Endothelial cell (in vitro differentiated cells): Measurements from ENCODE around the gene CELA3A. TPM values are rescaled to one million over a fixed set of nuclear protein-coding genes. Genes with fewer than 3 reads are reported as not detected.

ENCODE experiments used
- DNase-seq: peaks from one replicate; pipeline ENCODE4 v3.0.0; 2021; ENCODE audit warnings: low spot score
- H3K27ac Mint-ChIP-seq: one replicate; pipeline ENCODE4 v1.8.0; 2021; ENCODE audit warnings: mixed read lengths, inconsistent platforms; ENCODE audit not compliant: unreplicated experiment
- H3K27me3 Mint-ChIP-seq: one replicate; pipeline ENCODE4 v1.8.0; 2021; ENCODE audit warnings: mild to moderate bottlenecking, moderate library complexity, mixed read lengths, inconsistent platforms; ENCODE audit not compliant: unreplicated experiment
- H3K36me3 Mint-ChIP-seq: one replicate; pipeline ENCODE4 v1.8.0; 2021; ENCODE audit warnings: mild to moderate bottlenecking, low read depth, mixed read lengths, inconsistent platforms; ENCODE audit not compliant: unreplicated experiment
- H3K4me1 Mint-ChIP-seq: one replicate; pipeline ENCODE4 v1.8.0; 2021; ENCODE audit warnings: mild to moderate bottlenecking, mixed read lengths, inconsistent platforms; ENCODE audit not compliant: unreplicated experiment
- H3K4me3 Mint-ChIP-seq: one replicate; pipeline ENCODE4 v1.8.0; 2021; ENCODE audit warnings: mild to moderate bottlenecking, mixed read lengths, inconsistent platforms; ENCODE audit not compliant: unreplicated experiment
- H3K9me3 Mint-ChIP-seq: one replicate; pipeline ENCODE4 v1.8.0; 2021; ENCODE audit warnings: mixed read lengths, inconsistent platforms; ENCODE audit not compliant: unreplicated experiment
- total RNA-seq: library from RNA; stranded (reverse); fragmentation: NEBNext Ultra II Directional; extraction: Animal tissue kit (Norgen Biotek cat#: 25700); gene quantifications from one replicate; pipeline ENCODE4 v1.2.1, GENCODE V29; 2021; ENCODE audit not compliant: unreplicated experiment
- TF ChIP-seq, protein P1 (sequence below): fragments of 200-600 bp; sonication (generic); IDR thresholded peaks from one replicate; pipeline ENCODE4 v1.5.0; 2021; ENCODE audit warnings: antibody characterized with exemption; ENCODE audit not compliant: unreplicated experiment

Gene CELA3A
- total RNA-seq, 1 donor from 2014 or later = not detected

DNA sequence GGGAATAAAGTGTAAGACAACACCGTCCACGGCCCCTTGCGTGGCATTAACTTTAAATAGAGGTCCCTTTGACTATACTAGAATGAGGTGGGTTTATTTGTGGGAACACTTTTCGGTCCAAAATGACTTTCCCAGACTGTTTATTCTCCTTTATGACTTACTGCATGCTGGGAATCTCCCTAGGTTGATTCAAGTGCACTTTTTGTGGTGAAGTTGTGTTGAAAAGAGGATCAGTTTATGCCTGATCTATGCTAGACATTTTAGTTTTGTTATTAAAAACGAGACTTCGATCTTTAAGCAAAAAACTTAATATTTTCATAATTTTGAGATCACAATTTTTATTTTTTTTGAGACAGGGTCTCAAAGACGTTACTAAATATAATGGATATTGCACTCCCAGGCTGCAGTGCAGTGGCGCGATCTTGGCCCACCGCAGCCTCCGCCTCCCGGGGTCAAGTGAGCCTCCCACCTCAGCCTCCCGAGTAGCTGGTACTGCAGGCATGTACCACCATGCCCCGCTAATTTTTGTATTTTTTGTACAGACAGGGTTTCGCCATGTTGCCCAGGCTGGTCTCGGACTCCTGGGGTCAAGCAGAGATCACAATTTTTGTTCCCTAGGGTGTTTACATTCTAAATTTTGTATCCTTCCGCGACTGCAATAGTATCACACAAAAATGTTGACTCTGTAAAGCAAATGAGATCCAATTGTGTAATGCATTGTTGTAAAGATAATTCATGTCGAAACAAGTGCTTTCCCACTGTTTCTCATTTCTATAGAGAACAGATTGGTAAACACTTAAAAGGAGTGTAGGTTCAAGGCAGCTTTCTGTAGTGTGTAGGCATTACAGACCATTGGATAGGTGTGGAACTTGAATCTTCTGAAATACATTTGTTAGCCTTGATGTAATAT lies 52.7 kb downstream of the CELA3A start:
- TF ChIP-seq, protein P1, sequence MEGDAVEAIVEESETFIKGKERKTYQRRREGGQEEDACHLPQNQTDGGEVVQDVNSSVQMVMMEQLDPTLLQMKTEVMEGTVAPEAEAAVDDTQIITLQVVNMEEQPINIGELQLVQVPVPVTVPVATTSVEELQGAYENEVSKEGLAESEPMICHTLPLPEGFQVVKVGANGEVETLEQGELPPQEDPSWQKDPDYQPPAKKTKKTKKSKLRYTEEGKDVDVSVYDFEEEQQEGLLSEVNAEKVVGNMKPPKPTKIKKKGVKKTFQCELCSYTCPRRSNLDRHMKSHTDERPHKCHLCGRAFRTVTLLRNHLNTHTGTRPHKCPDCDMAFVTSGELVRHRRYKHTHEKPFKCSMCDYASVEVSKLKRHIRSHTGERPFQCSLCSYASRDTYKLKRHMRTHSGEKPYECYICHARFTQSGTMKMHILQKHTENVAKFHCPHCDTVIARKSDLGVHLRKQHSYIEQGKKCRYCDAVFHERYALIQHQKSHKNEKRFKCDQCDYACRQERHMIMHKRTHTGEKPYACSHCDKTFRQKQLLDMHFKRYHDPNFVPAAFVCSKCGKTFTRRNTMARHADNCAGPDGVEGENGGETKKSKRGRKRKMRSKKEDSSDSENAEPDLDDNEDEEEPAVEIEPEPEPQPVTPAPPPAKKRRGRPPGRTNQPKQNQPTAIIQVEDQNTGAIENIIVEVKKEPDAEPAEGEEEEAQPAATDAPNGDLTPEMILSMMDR = no peak
- Mint-ChIP-seq H3K27ac (peak overlapping the region; percentile 100), H3K4me1 (peaks cover 45% of the 10 kb centered on the region), H3K36me3 (peaks cover 7% of the 10 kb centered on the region), H3K9me3 (no peaks in the 10 kb centered on the region), H3K4me3 (peak overlapping the region; percentile 99), H3K27me3 (peaks cover 18% of the 10 kb centered on the region)
- no peak for DNase-seq

DNA sequence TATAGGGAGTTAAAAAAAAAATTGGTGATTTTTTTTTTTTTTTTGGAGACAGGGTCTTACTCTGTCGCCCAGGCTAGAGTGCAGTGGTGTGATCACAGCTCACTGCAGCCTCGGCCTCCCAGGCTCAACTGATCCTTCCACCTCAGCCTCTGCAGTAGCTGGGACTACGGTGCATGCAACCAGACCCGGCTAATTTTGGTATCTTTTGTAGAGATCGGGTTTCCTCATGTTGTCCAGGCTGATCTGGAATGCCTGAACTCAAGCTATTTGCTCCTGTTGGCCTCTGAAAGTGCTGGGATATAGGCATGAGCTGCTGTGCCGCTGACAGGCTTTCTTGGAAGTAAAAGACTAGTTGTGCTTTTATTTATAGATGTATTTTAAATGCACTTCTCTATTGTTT lies 54.0 kb downstream of the CELA3A start:
- Mint-ChIP-seq H3K27ac (no peak overlapping the region), H3K27me3 (peaks cover 18% of the 10 kb centered on the region), H3K4me1 (peaks cover 42% of the 10 kb centered on the region), H3K4me3 (peak overlapping the region; percentile 71), H3K9me3 (no peaks in the 10 kb centered on the region), H3K36me3 (peaks cover 7% of the 10 kb centered on the region)
- TF ChIP-seq, protein P1 = no peak
- DNase-seq = no peak

DNA sequence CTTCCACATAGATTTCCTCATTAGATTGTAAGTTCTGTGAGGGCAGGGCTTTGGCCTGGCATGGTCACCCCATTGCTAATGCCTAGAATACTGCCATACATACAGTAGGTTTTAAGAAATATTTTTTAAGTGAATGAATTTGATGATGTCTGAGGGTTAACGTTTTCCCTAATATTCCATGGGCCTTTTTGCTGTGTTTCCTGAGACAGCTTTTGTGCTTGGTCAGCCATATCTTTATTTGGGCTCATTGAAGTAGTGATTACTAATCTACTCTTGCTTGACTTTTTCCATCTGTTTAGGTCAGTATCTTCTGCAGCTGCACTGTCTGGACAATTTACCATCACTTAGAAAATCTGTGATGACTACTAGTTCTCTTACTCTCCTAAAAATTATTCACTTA lies 54.6 kb downstream of the CELA3A start:
- peaks cover 44% of the 10 kb centered on the region for H3K4me1 Mint-ChIP-seq
- no peak overlapping the region for H3K27ac Mint-ChIP-seq
- DNase-seq = no peak
- H3K27me3 Mint-ChIP-seq = peaks cover 18% of the 10 kb centered on the region
- TF ChIP-seq, protein P1 = no peak
- H3K36me3 Mint-ChIP-seq = peaks cover 7% of the 10 kb centered on the region
- no peaks in the 10 kb centered on the region for H3K9me3 Mint-ChIP-seq
- peak overlapping the region; percentile 17 for H3K4me3 Mint-ChIP-seq

DNA sequence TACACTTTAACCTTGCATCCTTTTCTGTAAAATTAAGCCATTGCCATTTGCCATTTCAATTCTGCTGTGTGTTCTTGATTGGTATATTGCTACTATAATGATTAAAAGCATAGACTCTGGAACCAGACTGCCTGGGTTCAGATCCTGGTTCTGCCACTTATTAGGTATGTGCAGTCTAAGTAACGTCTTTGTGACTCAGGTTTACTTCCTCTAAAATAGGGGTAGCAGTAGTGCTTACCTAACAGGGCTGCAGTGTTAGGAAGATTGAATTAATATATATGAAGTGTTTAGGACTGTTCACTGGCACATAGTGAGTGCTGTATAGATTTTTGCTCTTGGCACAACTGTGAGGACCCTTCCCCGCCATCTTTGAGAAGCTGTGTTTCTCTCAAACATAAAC lies 55.5 kb downstream of the CELA3A start:
- H3K27ac Mint-ChIP-seq = peak overlapping the region; percentile 59
- H3K4me3 Mint-ChIP-seq = peak overlapping the region; percentile 45
- no peak for DNase-seq
- TF ChIP-seq, protein P1 = no peak
- peaks cover 36% of the 10 kb centered on the region for H3K4me1 Mint-ChIP-seq
- H3K9me3 Mint-ChIP-seq = no peaks in the 10 kb centered on the region
- peaks cover 4% of the 10 kb centered on the region for H3K36me3 Mint-ChIP-seq
- H3K27me3 Mint-ChIP-seq = peaks cover 13% of the 10 kb centered on the region

DNA sequence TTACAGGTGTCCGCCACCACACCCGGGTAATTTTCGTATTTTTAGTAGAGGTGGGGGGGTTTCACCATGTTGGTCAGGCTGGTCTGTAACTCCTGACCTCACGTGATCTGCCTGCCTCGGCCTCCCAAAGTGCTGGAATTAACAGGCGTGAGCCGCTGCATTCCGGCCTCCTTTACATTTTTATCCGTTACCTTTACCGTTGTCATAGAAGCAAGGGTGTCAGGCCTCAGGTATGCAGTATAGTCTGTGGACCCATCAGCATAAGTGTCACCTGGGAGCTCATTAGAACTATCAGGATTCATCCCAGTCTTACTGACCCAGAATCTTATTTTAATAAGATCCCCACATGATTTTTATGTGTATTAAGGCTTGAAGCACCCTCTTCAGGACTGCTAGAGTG lies 56.4 kb downstream of the CELA3A start:
- Mint-ChIP-seq H3K27me3 (peaks cover 8% of the 10 kb centered on the region), H3K4me1 (peaks cover 40% of the 10 kb centered on the region), H3K36me3 (peaks cover 4% of the 10 kb centered on the region), H3K27ac (no peak overlapping the region), H3K9me3 (no peaks in the 10 kb centered on the region), H3K4me3 (no peak overlapping the region)
- no peak for DNase-seq
- TF ChIP-seq, protein P1 = no peak
